ENCODE measurements around the gene AUP1. TPM values are rescaled to one million over a fixed set of nuclear protein-coding genes. Genes with fewer than 3 reads are reported as not detected.
"Not testable (repeated sequence)": the region's sequence is repeated elsewhere in the genome, so short reads cannot be mapped to it uniquely, and the experiment has no call there.

Gene AUP1
- total RNA-seq, 1 experiment from 2014 or later = 154 TPM

DNA sequence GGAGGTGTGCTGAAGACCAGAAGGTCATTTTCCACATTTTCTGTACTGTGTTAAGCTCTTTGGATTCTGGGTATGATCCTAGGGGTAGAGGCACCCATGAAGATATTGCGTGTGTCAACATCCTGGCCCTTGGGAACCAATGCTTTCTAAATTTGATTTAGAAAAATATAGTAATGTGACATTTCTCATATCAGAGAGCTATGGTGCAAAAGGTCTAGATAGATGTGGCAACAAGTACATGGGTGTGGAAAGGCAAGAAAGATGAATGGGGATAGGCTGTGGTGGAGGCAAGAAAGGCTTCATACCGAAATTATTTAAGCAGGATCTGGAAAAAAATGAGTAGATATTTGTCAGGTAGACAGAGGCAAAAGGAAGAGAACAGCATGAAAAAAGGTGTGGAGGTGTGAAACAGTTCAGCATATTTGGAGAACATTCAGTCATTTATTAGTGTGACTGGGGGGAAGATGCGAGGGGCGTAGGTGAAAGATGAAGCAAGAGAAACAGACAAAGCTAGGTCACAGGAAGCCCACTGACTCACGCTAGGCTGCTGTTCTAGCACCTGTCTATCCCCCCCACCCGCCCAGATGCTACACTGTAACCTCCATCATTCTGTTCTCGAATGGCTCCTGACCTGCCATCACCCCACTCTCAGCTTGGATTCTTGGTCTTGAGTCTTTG lies 36.7 kb upstream of the AUP1 start:
- ChIA-PET CTCF (no interaction called here), POLR2A (interaction anchor here (0.6 kb wide), 1 partner anchor 22 kb away, joined by 3 read pairs; no protein-coding TSS in a partner anchor)
- H3K9me3 Mint-ChIP-seq (ENCODE audit: unreplicated experiment) = no peaks in the 10 kb centered on the region
- H3K4me3 ChIP-seq (ENCODE audit: low read depth, low read length) = no peak overlapping the region
- H3K9me3 ChIP-seq = no peaks in the 10 kb centered on the region
- H3K27me3 Mint-ChIP-seq (ENCODE audit: insufficient read depth, unreplicated experiment) = peaks cover 24% of the 10 kb centered on the region
- intact Hi-C loops (cut with micrococcal nuclease; ENCODE audit: unreplicated experiment) = no loop called here
- H3K27me3 ChIP-seq (replicated peaks; ENCODE audit: control insufficient read depth, insufficient read depth, low read length) = no peaks in the 10 kb centered on the region
- no peaks in the 10 kb centered on the region for H3K4me1 ChIP-seq
- no TSS peak for BruUV-seq (replicated peaks)
- no peaks in the 10 kb centered on the region for H3K36me3 Mint-ChIP-seq (ENCODE audit: insufficient read depth, unreplicated experiment)
- no peaks in the 10 kb centered on the region for H3K4me1 Mint-ChIP-seq (ENCODE audit: low read depth, unreplicated experiment)
- H3K36me3 ChIP-seq (ENCODE audit: control insufficient read depth, insufficient read depth, low read length) = no peaks in the 10 kb centered on the region
- H3K27ac Mint-ChIP-seq (ENCODE audit: unreplicated experiment) = no peak overlapping the region
- no peak for DNase-seq
- no peak overlapping the region for H3K4me3 Mint-ChIP-seq (ENCODE audit: unreplicated experiment)
- TF ChIP-seq, protein P1, sequence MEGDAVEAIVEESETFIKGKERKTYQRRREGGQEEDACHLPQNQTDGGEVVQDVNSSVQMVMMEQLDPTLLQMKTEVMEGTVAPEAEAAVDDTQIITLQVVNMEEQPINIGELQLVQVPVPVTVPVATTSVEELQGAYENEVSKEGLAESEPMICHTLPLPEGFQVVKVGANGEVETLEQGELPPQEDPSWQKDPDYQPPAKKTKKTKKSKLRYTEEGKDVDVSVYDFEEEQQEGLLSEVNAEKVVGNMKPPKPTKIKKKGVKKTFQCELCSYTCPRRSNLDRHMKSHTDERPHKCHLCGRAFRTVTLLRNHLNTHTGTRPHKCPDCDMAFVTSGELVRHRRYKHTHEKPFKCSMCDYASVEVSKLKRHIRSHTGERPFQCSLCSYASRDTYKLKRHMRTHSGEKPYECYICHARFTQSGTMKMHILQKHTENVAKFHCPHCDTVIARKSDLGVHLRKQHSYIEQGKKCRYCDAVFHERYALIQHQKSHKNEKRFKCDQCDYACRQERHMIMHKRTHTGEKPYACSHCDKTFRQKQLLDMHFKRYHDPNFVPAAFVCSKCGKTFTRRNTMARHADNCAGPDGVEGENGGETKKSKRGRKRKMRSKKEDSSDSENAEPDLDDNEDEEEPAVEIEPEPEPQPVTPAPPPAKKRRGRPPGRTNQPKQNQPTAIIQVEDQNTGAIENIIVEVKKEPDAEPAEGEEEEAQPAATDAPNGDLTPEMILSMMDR (IDR thresholded peaks at IDR 0.05; ENCODE audit: insufficient read depth in 1 of 2, low read depth in 1 of 2, low read length in 1 of 2, severe bottlenecking in 1 of 2, unreplicated experiment in 1 of 2) = no peak

DNA sequence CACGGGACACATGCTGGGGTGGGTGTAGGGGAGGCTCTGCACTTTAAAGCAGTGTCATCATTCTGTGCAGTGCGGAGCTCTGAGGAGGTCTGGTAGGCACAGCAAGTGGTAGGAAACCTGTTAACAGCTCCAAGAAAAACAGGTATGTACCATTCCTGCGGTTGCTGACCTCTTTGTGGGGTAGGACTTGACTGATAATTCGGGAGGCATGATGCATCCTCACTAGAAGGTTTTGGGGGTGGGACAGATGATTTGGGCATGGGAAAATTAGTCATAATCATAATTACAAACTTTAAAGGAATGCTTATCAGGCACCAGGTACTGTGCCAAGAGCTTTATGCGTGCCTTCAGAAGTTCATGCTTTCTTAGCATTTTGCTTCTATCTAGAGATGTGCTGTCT lies 34.7 kb upstream of the AUP1 start:
- Mint-ChIP-seq H3K9me3 (ENCODE audit: unreplicated experiment) (no peaks in the 10 kb centered on the region), H3K27ac (ENCODE audit: unreplicated experiment) (no peak overlapping the region), H3K36me3 (ENCODE audit: insufficient read depth, unreplicated experiment) (no peaks in the 10 kb centered on the region), H3K27me3 (ENCODE audit: insufficient read depth, unreplicated experiment) (peaks cover 24% of the 10 kb centered on the region), H3K4me3 (ENCODE audit: unreplicated experiment) (no peak overlapping the region), H3K4me1 (ENCODE audit: low read depth, unreplicated experiment) (peaks cover 6% of the 10 kb centered on the region)
- intact Hi-C loops (cut with micrococcal nuclease; ENCODE audit: unreplicated experiment) = no loop called here
- no peak for DNase-seq
- ChIA-PET POLR2A (no interaction called here), CTCF (no interaction called here)
- Histone ChIP-seq H3K4me1 (no peaks in the 10 kb centered on the region), H3K27me3 (replicated peaks; ENCODE audit: control insufficient read depth, insufficient read depth, low read length) (no peaks in the 10 kb centered on the region; the same call in 1 of the 2 replicates), H3K4me3 (ENCODE audit: low read depth, low read length) (no peak overlapping the region), H3K36me3 (ENCODE audit: control insufficient read depth, insufficient read depth, low read length) (no peaks in the 10 kb centered on the region), H3K9me3 (no peaks in the 10 kb centered on the region)
- TF ChIP-seq, protein P1 (IDR thresholded peaks at IDR 0.05; ENCODE audit: insufficient read depth in 1 of 2, low read depth in 1 of 2, low read length in 1 of 2, severe bottlenecking in 1 of 2, unreplicated experiment in 1 of 2) = no peak
- BruUV-seq (replicated peaks) = no TSS peak

DNA sequence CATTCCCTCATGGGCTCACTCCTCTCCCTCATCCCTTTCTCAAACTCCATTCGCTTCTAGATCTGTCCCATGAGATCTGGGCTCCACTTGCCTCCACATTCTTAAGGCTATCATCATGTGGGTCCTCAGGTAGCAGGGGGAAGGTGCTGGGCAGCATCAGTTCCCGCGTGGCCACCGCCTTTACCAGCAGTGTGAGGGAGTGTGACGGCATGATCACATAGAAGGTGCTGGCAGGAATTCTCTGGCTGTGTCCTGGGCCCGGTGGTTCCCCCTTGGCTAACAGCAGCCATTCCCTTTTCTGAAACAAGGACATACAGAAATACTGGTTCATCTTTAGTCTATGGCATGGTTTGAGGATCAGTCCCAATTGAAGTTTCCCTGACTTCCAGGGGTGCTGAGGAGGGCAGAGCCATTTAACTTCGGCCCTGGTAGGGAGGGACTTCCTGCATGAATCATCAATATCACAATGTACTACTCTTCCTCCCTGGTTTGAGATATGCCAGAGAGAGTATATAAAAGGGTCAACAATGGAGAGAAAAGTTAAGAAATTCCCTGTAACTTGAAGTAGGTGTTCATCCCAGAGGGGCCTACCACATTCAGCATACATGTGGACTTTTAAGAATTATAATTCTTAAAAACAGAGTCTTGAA lies 32.7 kb upstream of the AUP1 start:
- TF ChIP-seq, protein P1 (IDR thresholded peaks at IDR 0.05; ENCODE audit: insufficient read depth in 1 of 2, low read depth in 1 of 2, low read length in 1 of 2, severe bottlenecking in 1 of 2, unreplicated experiment in 1 of 2) = no peak
- H3K27me3 Mint-ChIP-seq (ENCODE audit: insufficient read depth, unreplicated experiment) = peaks cover 15% of the 10 kb centered on the region

DNA sequence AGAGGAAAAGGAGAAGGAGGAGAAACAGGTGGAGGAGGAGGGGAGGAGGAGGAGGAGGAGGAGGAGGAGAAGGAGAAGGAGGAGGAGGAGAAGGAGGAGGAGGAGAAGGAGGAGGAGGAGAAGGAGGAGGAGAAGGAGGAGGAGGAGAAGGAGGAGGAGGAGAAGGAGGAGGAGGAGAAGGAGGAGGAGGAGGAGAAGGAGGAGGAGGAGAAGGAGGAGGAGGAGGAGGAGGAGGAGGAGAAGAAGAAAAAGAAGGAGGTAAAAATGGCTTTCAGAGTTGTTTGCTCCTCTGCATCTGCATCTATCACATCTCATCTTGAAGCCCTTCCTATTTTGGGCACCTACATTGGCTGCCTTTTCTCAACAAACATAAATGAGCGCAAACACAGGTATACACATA lies 31.5 kb upstream of the AUP1 start:
- Mint-ChIP-seq H3K4me1 (ENCODE audit: low read depth, unreplicated experiment) (peaks cover 15% of the 10 kb centered on the region), H3K27me3 (ENCODE audit: insufficient read depth, unreplicated experiment) (peaks cover 13% of the 10 kb centered on the region)
- intact Hi-C loops (cut with micrococcal nuclease; ENCODE audit: unreplicated experiment); BruUV-seq (replicated peaks); CTCF ChIA-PET; H3K36me3 Mint-ChIP-seq (ENCODE audit: insufficient read depth, unreplicated experiment); POLR2A ChIA-PET; H3K9me3 ChIP-seq; H3K4me3 ChIP-seq (ENCODE audit: low read depth, low read length); H3K9me3 Mint-ChIP-seq (ENCODE audit: unreplicated experiment); H3K4me3 Mint-ChIP-seq (ENCODE audit: unreplicated experiment); H3K27ac Mint-ChIP-seq (ENCODE audit: unreplicated experiment); H3K27me3 ChIP-seq (replicated peaks; ENCODE audit: control insufficient read depth, insufficient read depth, low read length); H3K36me3 ChIP-seq (ENCODE audit: control insufficient read depth, insufficient read depth, low read length); DNase-seq: not testable (repeated sequence)
- H3K4me1 ChIP-seq = peaks cover 16% of the 10 kb centered on the region

More for the DNA sequence above, 32.7 kb upstream of the AUP1 start:
- H3K36me3 Mint-ChIP-seq (ENCODE audit: insufficient read depth, unreplicated experiment) = no peaks in the 10 kb centered on the region
- ChIA-PET POLR2A (no interaction called here), CTCF (no interaction called here)
- no peak overlapping the region for H3K4me3 ChIP-seq (ENCODE audit: low read depth, low read length)
- DNase-seq = no peak
- intact Hi-C loops (cut with micrococcal nuclease; ENCODE audit: unreplicated experiment) = no loop called here
- no peak overlapping the region for H3K27ac Mint-ChIP-seq (ENCODE audit: unreplicated experiment)
- H3K27me3 ChIP-seq (replicated peaks; ENCODE audit: control insufficient read depth, insufficient read depth, low read length) = no peaks in the 10 kb centered on the region; the same call in 1 of the 2 replicates
- peaks cover 15% of the 10 kb centered on the region for H3K4me1 Mint-ChIP-seq (ENCODE audit: low read depth, unreplicated experiment)
- H3K9me3 ChIP-seq = no peaks in the 10 kb centered on the region
- no peaks in the 10 kb centered on the region for H3K36me3 ChIP-seq (ENCODE audit: control insufficient read depth, insufficient read depth, low read length)
- no peaks in the 10 kb centered on the region for H3K9me3 Mint-ChIP-seq (ENCODE audit: unreplicated experiment)
- BruUV-seq (replicated peaks) = no TSS peak
- peaks cover 16% of the 10 kb centered on the region for H3K4me1 ChIP-seq
- H3K4me3 Mint-ChIP-seq (ENCODE audit: unreplicated experiment) = no peak overlapping the region
